NCI-H1048 (cell line): ENCODE results near the gene ARRB1.

Source experiments
- DNase-seq: peaks from one replicate; lab custom pipeline; 2025; lab: John Stamatoyannopoulos, UW

ARRB1 gene

DNA sequence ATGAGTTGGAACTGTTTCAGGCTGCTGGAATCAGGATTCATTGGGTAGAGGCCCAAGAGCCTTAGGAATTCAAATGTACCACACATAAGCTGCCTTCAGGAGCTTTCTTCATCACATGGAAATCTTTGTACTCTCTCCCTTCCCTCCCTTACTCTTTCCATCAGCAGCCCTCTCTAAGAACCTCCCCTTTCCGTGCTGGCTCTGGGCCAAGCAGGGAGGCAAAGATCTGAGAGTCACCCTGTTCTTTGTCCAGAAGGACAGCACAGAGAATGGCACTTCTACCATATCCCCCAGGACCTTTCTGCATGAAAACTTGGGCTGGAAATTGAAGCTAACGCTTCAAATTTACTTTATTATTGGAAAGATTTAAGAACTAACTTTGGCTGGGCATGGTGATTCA lies 131.6 kb downstream of the ARRB1 start:
- no peak for DNase-seq

DNA sequence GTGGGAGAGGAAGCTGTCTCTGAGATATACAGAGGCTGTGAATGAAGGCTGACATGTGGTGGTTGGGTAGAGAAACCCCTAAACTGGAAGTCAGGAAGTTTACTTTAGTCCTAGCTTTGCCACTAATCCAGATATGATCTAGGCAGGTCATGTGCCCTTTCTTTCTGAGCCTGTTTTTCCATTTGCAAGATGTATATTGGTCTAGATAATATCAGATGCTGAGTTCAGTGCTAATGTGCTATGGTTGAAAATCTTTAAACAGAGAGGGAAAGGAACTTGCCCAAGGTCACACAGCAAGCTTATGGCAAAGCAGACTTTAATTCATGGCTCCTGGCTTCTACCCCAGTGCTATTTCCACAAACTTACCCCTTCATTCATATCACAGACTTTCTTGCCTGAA lies 136.6 kb downstream of the ARRB1 start:
- DNase-seq: no peak

DNA sequence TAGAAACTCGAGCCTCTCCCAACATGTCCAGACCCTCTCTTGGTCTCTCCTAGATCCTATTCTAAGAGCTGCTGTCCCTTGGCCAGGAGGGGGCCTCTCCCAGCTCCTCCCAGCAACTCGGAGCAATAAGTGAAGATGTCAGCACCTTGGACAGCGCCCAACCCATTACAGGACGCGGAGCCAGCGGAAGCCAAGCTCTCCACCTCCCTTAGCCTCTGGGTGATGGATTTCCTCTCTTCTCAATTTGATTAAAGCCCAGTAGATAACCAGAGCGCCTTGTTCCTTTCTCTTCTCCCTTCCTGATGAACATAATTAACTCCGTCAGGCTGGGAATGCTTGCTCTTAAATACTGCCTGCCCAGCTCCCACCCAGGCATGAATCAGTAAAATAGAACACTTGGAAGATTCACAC lies 137.0 kb downstream of the ARRB1 start:
- DNase-seq: peak; percentile 45
